GM18868 (cell line): Measurements from ENCODE around the gene RPL27.

Source experiments
- ATAC-seq: cut with Tn5 transposase; IDR thresholded peaks from one replicate; pipeline ENCODE4 v1.9.1; 2021; ENCODE audit warnings: mild to moderate bottlenecking, moderate library complexity; ENCODE audit not compliant: unreplicated experiment

RPL27 gene

GRCh38 chr17:43020789-43021740, 22.8 kb downstream of the RPL27 start:
- no peak for ATAC-seq

DNA sequence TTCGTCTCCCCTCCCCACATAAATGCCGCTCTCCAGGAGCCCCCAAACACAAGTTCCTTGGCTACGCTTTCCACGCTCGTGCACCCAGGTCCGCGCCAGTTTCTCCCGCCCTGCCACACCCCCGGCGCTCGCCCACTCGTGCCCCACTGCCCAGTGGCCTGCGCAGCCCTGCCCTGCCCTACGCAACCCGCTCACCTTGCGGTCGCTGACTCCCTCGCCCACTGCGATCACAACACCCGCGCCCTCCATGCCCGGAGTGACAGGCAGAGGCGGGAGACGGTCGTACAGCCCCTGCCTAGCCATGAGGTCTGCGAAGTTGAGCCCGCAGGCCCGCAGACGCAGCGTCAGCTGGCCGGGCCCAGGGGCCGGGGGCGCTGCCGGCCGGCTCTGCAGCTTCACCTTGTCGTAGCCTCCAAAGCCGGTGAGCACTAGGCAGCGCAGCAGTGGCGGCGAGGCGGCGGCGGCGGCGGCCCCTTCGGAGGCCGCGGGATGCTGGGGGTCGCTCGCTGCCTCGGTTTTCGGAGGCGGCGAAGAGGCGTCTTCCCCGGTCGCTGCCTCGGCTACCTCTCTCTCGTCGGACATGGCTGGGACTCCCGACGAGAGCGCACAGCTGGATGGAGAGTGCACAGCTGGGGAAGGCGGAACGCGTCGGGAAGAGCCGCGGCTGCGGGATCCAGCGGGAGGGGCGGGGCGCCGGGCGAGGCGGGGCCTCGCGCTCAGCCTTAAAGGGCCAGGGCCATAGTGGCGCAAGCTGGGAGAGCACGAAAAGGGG, 23.7 kb downstream of the RPL27 start, which contains the start of gene VAT1:
Gene VAT1, minus strand, starts transcription at position 645 of the 772 bp plus-strand sequence. Its CDS starts 63 bp downstream, at position 582.
- ATAC-seq = no peak

- ATAC-seq = peak; percentile 48
These were observed 26.4 kb downstream of the RPL27 start, which contains the start of gene RND2 for GRCh38 chr17:43024407-43025289. Gene RND2 (plus strand): TSS chr17:43025231. CDS start chr17:43025348, 117 bp downstream.

DNA sequence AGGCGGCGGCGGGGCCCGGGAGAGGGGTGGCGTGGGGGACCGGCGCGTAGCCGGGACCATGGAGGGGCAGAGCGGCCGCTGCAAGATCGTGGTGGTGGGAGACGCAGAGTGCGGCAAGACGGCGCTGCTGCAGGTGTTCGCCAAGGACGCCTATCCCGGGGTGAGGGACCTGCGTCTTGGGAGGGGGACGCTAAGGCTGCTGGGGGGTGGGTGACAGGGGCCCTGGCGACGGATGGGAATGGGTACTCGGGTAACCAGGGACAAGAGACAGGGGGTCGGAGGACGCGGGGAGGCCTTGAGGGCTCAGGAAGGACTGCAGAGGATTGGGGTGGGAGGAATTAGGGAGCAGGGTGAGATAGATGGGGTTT, 27.1 kb downstream of the RPL27 start:
- no peak for ATAC-seq

GRCh38 chr17:43025766-43026537, 27.7 kb downstream of the RPL27 start:
- ATAC-seq = no peak

- no peak for ATAC-seq
These were observed 28.4 kb downstream of the RPL27 start for GRCh38 chr17:43026595-43026994.

DNA sequence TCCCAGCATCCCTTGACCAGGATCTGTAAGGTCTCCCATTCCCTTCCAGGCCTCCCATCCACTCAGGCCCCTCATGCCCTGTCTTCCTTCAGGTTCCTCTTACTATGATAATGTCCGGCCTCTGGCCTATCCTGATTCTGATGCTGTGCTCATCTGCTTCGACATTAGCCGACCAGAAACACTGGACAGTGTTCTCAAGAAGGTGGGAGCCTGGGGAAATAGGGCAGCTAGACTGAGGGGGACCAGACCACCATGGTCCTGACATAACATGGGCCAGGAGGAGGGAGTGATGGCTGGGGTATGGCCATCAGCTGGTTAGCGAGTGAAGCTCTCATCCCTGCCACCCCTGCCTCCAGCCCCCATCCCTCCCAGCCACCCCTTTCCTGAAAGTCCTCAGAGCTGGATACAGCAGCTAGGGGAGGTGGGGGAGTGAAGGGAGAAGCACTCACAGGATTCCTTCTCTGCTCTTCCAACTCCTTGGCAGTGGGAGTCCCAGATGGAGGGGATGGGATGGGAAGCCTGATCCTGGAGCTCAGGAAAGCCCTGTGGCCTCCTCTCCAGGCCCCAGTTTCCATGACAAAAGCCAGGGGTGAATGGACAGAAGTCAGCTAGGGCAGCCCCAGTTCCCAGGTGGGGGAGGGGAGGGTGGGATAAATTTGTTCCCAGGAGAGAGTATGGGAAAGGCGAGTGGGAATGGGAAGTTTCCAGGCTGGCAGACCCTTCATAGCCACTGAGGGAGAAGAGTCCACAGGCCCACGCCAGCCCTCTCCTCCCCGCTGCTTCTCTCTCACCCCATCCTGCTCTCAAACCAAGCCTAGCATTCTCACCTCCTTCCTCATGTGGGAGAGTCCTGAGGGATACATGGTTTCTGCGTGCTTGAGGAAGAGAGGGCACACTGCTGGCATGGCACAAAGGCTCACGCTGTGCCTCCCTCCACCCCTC, 29.1 kb downstream of the RPL27 start:
- no peak for ATAC-seq

- no peak for ATAC-seq
These were observed 30.1 kb downstream of the RPL27 start for GRCh38 chr17:43028221-43028861.

DNA sequence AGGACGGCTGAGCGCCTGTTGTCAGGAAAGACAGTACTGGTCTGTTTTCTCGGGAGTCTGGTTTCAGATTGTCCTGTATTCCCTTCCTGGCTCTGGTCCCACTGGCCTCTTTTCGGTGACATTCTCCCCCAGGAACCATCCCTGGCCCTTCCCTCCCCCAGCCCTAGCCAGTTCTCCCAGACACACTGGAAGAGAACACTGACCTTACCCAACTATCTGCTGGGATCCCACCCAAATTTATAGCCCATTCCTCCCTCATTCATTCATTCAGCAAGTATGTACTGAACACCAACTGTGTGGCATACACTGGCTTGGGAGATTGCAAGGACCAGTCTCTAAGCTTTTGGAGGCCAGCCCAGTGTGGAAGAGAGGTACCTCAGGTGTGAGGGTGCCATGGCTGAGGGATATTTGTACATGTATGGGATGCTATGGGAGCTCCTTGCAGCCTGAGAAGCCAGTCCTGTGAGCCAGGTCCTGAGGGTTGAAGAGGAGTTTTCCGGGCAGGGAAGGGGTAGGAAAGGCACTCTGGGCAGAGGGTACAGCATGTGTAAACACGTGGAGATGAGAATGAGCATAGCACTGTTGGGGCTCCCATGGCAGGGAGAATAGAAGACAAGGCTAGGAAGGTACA, 32.0 kb downstream of the RPL27 start:
- no peak for ATAC-seq

DNA sequence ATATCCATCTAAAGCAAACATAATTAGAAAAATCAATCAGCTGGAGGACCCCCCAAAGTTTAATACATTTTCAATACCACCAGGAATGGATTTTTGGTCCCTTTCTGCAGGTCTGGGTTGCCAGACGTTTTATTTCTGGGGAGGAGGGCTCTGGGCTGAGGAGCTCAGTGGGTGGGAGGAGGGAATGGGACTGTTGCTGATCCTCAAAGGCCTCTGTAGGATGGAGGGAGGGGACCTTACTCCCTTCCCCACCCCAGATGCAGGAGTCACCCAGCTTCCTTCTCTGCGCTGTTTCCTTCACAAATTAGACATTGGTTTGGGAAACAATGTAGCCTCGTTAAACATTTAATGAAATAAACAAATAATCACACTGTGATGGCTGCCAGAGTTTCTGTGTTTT, 33.4 kb downstream of the RPL27 start:
- ATAC-seq = no peak

DNA sequence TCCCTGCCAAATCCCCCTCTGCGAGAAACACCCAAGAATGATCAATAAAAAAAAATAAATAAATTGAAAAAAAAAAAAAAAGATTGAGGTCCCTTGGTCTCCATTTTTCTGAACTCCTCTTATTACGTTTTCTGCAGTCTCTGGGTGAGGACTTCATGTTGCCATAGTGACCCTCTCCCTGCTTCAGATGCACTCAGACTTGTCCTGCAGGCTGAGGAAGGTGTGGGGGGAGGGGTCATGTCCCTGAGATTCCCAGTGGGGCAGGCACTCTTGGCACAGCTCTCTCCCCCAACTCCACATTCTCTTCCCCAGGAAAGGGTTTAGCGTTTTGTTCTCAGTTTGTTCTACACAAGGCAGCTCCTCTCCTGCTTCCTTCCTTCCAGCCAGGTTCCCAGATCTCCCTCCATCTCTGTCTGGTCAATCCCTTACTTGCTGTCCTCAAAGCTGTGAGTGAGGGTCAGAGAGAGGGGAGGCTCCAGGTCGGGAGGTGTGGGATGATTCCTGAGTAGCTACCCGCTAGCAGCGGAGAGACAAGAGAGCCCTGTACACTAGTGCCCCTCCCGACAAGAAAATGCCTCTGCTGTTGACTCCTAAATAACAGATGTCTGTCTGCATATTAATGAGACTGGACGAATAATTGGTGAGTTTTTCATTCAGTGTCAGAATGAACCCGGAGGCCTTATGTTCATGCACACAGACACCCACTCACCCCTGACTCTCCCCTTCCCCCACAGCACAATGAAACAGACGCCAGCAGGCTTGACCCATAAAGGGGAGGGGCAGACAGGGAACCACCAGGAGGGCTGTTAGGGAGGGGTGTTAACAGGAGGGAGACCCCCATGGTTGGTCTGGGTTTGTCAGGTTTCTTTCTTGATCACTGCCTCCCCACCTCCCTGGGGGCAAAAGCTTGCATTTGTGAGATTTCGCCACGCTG, 36.0 kb downstream of the RPL27 start:
- no peak for ATAC-seq

GRCh38 chr17:43034894-43035293, 36.7 kb downstream of the RPL27 start:
- no peak for ATAC-seq

DNA sequence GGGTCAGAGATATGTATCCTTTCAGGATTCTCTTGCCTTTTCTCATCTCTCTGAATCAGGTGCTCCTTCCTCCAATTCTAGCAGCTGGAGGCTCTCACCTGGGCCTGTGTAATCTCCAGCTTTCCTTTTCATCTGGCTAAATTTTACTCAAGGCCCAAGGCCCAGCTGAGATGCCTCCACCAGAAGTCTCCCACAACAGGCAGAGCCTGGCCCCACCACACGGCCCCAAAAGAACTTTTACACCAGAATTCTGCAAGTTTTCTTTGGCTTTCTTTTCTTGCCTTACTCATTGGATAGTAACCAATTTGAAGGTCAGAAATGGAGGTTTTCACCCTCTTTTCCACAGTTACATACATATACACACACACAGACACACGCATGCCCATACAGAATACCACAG, 41.4 kb downstream of the RPL27 start:
- no peak for ATAC-seq

DNA sequence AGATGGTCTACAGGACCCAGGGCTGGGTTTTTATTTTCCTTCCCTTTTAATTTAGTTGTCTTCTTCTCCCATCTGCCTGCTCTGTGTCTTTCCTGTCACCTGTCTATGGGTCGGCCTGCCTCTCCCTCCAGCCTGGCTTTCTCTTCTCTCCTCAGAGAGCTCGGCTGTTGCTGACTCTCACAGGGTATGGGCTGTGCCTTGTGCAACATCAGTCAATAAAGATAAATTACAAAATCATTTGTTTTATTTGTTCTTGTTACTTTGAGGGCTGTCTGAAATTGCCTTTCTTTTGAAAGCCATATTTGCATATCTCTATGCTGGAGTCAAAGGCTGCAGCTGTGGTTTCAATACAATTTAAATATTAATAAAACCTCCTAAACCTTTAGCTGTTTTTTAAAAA, 42.4 kb downstream of the RPL27 start:
- ATAC-seq = no peak

- ATAC-seq = no peak
These were observed 43.9 kb downstream of the RPL27 start for GRCh38 chr17:43042025-43042628.

- ATAC-seq = no peak
These were observed 45.1 kb downstream of the RPL27 start for GRCh38 chr17:43043307-43043706.
